ENCODE data around the gene SLC40A1. TPM values are rescaled to one million over a fixed set of nuclear protein-coding genes. Genes with fewer than 3 reads are reported as not detected.

SLC40A1 gene
- total RNA-seq, 1 experiment from 2014 or later, result 1.7 TPM

GRCh38 chr2:189511960-189512319, 68.6 kb downstream of the SLC40A1 start:
- no peaks in the 10 kb centered on the region for H4K20me1 ChIP-seq (ENCODE audit: low read length)
- H3K27ac ChIP-seq (ENCODE audit: low read length), result no peak overlapping the region
- no peaks in the 10 kb centered on the region for H3K4me1 ChIP-seq (ENCODE audit: insufficient read depth, low read length)
- H3K4me3 ChIP-seq (ENCODE audit: low read length), result no peak overlapping the region
- intact Hi-C loops (cut with micrococcal nuclease), result no loop called here
- POLR2A ChIA-PET (ENCODE audit: unreplicated experiment), result no interaction called here
- no TSS peak for BruUV-seq (replicated peaks)
- TF ChIP-seq EZH2 (IDR thresholded peaks at IDR 0.05; ENCODE audit: low read length, unreplicated experiment), result no peak
- TF ChIP-seq, protein P1, sequence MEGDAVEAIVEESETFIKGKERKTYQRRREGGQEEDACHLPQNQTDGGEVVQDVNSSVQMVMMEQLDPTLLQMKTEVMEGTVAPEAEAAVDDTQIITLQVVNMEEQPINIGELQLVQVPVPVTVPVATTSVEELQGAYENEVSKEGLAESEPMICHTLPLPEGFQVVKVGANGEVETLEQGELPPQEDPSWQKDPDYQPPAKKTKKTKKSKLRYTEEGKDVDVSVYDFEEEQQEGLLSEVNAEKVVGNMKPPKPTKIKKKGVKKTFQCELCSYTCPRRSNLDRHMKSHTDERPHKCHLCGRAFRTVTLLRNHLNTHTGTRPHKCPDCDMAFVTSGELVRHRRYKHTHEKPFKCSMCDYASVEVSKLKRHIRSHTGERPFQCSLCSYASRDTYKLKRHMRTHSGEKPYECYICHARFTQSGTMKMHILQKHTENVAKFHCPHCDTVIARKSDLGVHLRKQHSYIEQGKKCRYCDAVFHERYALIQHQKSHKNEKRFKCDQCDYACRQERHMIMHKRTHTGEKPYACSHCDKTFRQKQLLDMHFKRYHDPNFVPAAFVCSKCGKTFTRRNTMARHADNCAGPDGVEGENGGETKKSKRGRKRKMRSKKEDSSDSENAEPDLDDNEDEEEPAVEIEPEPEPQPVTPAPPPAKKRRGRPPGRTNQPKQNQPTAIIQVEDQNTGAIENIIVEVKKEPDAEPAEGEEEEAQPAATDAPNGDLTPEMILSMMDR (conservative IDR thresholded peaks at IDR 0.05; ENCODE audit: low read depth, low read length), result no peak
- no peak for TF ChIP-seq EZH2phosphoT487 (IDR thresholded peaks at IDR 0.05; ENCODE audit: borderline replicate concordance, low read length)
- ATAC-seq (no peak), DNase-seq (no peak)
- no peaks in the 10 kb centered on the region for H3F3A ChIP-seq (ENCODE audit: low read length, unreplicated experiment)
- no peaks in the 10 kb centered on the region for H3K36me3 ChIP-seq (ENCODE audit: low read depth, low read length)
- H3K9ac ChIP-seq (ENCODE audit: low read length), result no peak overlapping the region
- CTCF ChIA-PET, result no interaction called here
- H3K4me2 ChIP-seq (ENCODE audit: low read length), result no peak overlapping the region
- no peak overlapping the region for H2AFZ ChIP-seq (ENCODE audit: low read length)
- H3K9me2 ChIP-seq (replicated peaks; ENCODE audit: low read length), result no peaks in the 10 kb centered on the region
- no peaks in the 10 kb centered on the region for H3K27me3 ChIP-seq (ENCODE audit: low read length)
- no peaks in the 10 kb centered on the region for H3K79me2 ChIP-seq (ENCODE audit: low read length)
- H3K9me3 ChIP-seq (ENCODE audit: low read length), result no peaks in the 10 kb centered on the region

DNA sequence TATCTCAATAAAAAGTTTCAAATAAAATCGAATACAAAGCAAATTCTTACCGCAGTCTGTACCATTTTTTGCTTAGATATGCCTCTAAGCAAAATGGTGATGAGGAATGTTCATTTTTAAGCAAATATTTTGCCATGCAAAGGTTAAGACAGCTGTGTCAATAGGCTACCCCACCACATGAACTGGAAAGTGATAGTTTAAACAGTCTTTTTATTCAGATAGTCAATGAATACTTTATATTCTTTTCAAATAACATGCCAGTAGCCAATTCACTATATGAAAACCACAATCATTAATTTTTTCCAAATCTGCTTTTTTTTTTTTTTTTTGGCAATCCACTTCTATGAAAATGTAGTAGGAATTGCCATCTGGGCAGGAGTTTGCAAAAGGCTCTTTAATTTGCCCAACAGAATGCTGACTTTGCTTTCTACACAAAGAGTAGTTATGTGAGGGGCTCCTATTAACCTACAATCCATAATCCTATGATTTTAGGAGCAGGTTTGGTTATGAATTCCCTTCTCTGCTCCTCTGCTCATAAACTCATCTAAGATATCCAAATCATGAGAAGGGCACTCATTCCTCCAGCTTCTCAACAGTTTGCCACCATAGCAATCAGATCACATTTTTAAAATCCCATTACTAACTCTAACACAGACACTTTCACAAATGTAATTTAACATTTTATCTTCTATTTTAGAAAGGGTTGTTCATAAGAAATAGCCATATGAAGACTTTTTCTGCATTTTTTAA, 69.2 kb downstream of the SLC40A1 start:
- Histone ChIP-seq H3K9ac (ENCODE audit: low read length) (no peak overlapping the region), H3K79me2 (ENCODE audit: low read length) (no peaks in the 10 kb centered on the region), H4K20me1 (ENCODE audit: low read length) (no peaks in the 10 kb centered on the region), H3K36me3 (ENCODE audit: low read depth, low read length) (no peaks in the 10 kb centered on the region), H3K27ac (ENCODE audit: low read length) (no peak overlapping the region), H3K4me2 (ENCODE audit: low read length) (no peak overlapping the region), H2AFZ (ENCODE audit: low read length) (no peak overlapping the region), H3K9me3 (ENCODE audit: low read length) (no peaks in the 10 kb centered on the region), H3K4me3 (ENCODE audit: low read length) (no peak overlapping the region), H3F3A (ENCODE audit: low read length, unreplicated experiment) (no peaks in the 10 kb centered on the region), H3K9me2 (replicated peaks; ENCODE audit: low read length) (no peaks in the 10 kb centered on the region), H3K27me3 (ENCODE audit: low read length) (no peaks in the 10 kb centered on the region), H3K4me1 (ENCODE audit: insufficient read depth, low read length) (no peaks in the 10 kb centered on the region)
- BruUV-seq (replicated peaks), result no TSS peak
- ChIA-PET POLR2A (ENCODE audit: unreplicated experiment) (no interaction called here), CTCF (no interaction called here)
- TF ChIP-seq EZH2 (IDR thresholded peaks at IDR 0.05; ENCODE audit: low read length, unreplicated experiment) (no peak), EZH2phosphoT487 (IDR thresholded peaks at IDR 0.05; ENCODE audit: borderline replicate concordance, low read length) (no peak)
- TF ChIP-seq, protein P1 (conservative IDR thresholded peaks at IDR 0.05; ENCODE audit: low read depth, low read length), result no peak
- intact Hi-C loops (cut with micrococcal nuclease), result no loop called here
- DNase-seq (no peak), ATAC-seq (no peak)

Other genes starting within 250 kb of the SLC40A1 start
- gene WDR75, start 139.3 kb downstream of the SLC40A1 start, total RNA-seq (2014; rRNA removed), result 48.0 and 62.5 TPM in 2 replicates
- gene ASNSD1, start 80.7 kb upstream of the SLC40A1 start, total RNA-seq (2014; rRNA removed), result 33.7 and 48.3 TPM in 2 replicates
- 3.5 and 6.6 TPM in 2 replicates for gene ANKAR, start 93.9 kb upstream of the SLC40A1 start, total RNA-seq (2014; rRNA removed)
- gene OSGEPL1, start 182.0 kb upstream of the SLC40A1 start, total RNA-seq (2014; rRNA removed), result 8.1 and 12.6 TPM in 2 replicates
- gene ORMDL1, start 203.6 kb upstream of the SLC40A1 start, total RNA-seq (2014; rRNA removed), result 44.6 and 64.5 TPM in 2 replicates
- gene PMS1, start 203.7 kb upstream of the SLC40A1 start, total RNA-seq (2014; rRNA removed), result 13.8 and 15.1 TPM in 2 replicates

All from PC-3 (cell line).